Heart right ventricle (tissue), 16 donors: ENCODE results near the gene KIF1B. TPM values are rescaled to one million over a fixed set of nuclear protein-coding genes. Genes with fewer than 3 reads are reported as not detected.

Experiments used
- ATAC-seq, 8 donors: fragments of 200-7000 bp; cut with Tn5 transposase; one replicate each; pipeline ENCODE4 v1.9.1; 2020; ENCODE audit warnings: mild to moderate bottlenecking in 8 of 8, moderate library complexity in 8 of 8, moderate number of reproducible peaks in 1 of 8
- DNase-seq, 2 donors: peaks; one replicate each; pipeline ENCODE4 v3.0.0-alpha.2; 2020
- H3K27ac ChIP-seq, 10 donors: fragments of 200-600 bp; sonication (generic) in 2 of 10; one replicate each; pipeline versions ENCODE4 v1.5.0 to v1.8.0; 2020 to 2022; ENCODE audit warnings: mild to moderate bottlenecking in 3 of 10
- H3K27me3 ChIP-seq, 7 donors: fragments of 200-600 bp; one replicate each; pipeline ENCODE4 v1.8.0; 2021 to 2022; ENCODE audit warnings: mild to moderate bottlenecking in 2 of 7
- H3K36me3 ChIP-seq, 9 donors: fragments of 200-600 bp; sonication (generic) in 1 of 9; one replicate each; pipeline versions ENCODE4 v1.5.0 to v1.8.0; 2020 to 2022; ENCODE audit warnings: mild to moderate bottlenecking in 2 of 9
- H3K4me1 ChIP-seq, 9 donors: fragments of 200-600 bp; sonication (generic) in 1 of 9; one replicate each; pipeline versions ENCODE4 v1.5.0 to v1.8.0; 2020 to 2022; ENCODE audit warnings: mild to moderate bottlenecking in 4 of 9
- H3K4me3 ChIP-seq, 10 donors: fragments of 200-600 bp; sonication (generic) in 2 of 10; one replicate each; pipeline versions ENCODE4 v1.5.0 to v1.8.0; 2020 to 2022; ENCODE audit warnings: mild to moderate bottlenecking in 7 of 10, moderate library complexity in 2 of 10
- H3K9me3 ChIP-seq, 11 donors: fragments of 200-600 bp in 10 of 11; sonication (generic) in 2 of 11; one replicate each; pipeline versions ENCODE4 v1.5.0 to v1.8.0; 2013 to 2022; ENCODE audit warnings: mild to moderate bottlenecking in 2 of 11, control low read depth in 1 of 11, moderate library complexity in 1 of 11
- CTCF ChIP-seq, 9 donors: fragments of 200-600 bp; sonication (generic) in 2 of 9; IDR thresholded peaks; one replicate each; pipeline versions ENCODE4 v1.5.0 to v1.8.0; 2021 to 2022; ENCODE audit warnings: antibody characterized with exemption in 9 of 9, mild to moderate bottlenecking in 5 of 9, moderate library complexity in 1 of 9
- WGBS, 2 donors: extraction: QIAGEN DNeasy Blood & Tissue Kit; methylation state at CpG; one replicate each; pipeline ENCODE4 v1.1.7; 2013; ENCODE audit warnings: inconsistent platforms in 1 of 2; 5-methylcytosine and 5-hydroxymethylcytosine counted together
- intact Hi-C, 10 donors: fragments of 100-400 bp; cut with DNase I; formaldehyde crosslinking; loops; one replicate each; pipeline versions ENCODE4 v1.11.1 to v1.14.2; 2022
- polyA plus RNA-seq, 2 donors: library from polyadenylated mRNA; stranded (reverse); fragments of 200-250 nt; gene quantifications; one replicate each; pipeline ENCODE4 v1.2.3, GENCODE V29; 2013
- total RNA-seq, 10 donors: library from RNA; stranded (reverse); fragmentation: NEBNext Ultra II Directional in 3 of 10; extraction: Animal tissue kit (Norgen Biotek cat#: 25700) in 3 of 10; gene quantifications; one replicate each; pipeline versions ENCODE4 v1.2.1 to v1.2.4, GENCODE V29; 2021 to 2023
- donor health status: Arrhythmogenic right ventricular cardiomyopathy.
- donor health status: ischemic (EF 13 %, LVEDD 7.1; RV severe dilation, severe dysfunction).
- donor health status: healthy with polysubstance abuse.
- donor health status: DM: no; HTN: yes; CAD: no.
- donor health status: DM: no; HTN: no; CAD: no.
- donor health status: ischemic (EF 25% LVEDD 6.9; RV normal size, moderate dysfunction).
- donor health status: ischemic (EF 25% LVEDD 5.7; RV mildly dilated, moderate dysfunction).
- donor health status: healthy.
- donor health status: DM: yes; HTN: yes; CAD: no.
- donor health status: Ischemic cardiomyopathy.
- donor health status: ischemic (EF 35%, LVEDD 5.7; RV mildly dilated, moderate dysfunction).
- donor health status: nonischemic (EF 11% LVEDD 7.7; RV severe dilation, severe dysfunction).
- donor health status: DM: yes; HTN: yes; CAD: no.
- donor health status: PGD.
- donor health status: ischemic (EF 29% LVEDD 5.4; RV normal size, mild dysfunction).
- donor health status: nonischemic (EF 23%, LVEDD 6.1; RV moderate dilation, normal function).

KIF1B gene
- total and polyA plus RNA-seq, 12 donors, result 21.6 to 107 (median 87.5) TPM

- Histone ChIP-seq H3K27me3 (no peaks in the 10 kb centered on the region), H3K9me3 (no peaks in the 10 kb centered on the region), H3K4me1 (peaks cover 0 to 52% (median 26%) of the 10 kb centered on the region in 9 donors), H3K36me3 (peaks cover 0 to 66% (median 16%) of the 10 kb centered on the region in 9 donors), H3K4me3 (no peak overlapping the region), H3K27ac (peak overlapping the region in 1 of 10 donors; percentile 52)
- DNase-seq (no peak), ATAC-seq (no peak)
- WGBS, 2 donors, result 71 to 88% methylated on average over 2 of the region's 2 CpGs
- TF ChIP-seq CTCF (IDR thresholded peaks at IDR 0.05), result no peak
- intact Hi-C loops, result no loop called here
Observed at GRCh38 chr1:10306435-10306834, 96.1 kb downstream of the KIF1B start.

GRCh38 chr1:10308001-10308400, 97.6 kb downstream of the KIF1B start:
- Histone ChIP-seq H3K36me3 (peaks cover 0 to 63% (median 16%) of the 10 kb centered on the region in 9 donors), H3K27me3 (no peaks in the 10 kb centered on the region), H3K9me3 (no peaks in the 10 kb centered on the region), H3K4me3 (no peak overlapping the region), H3K4me1 (peaks cover 0 to 52% (median 26%) of the 10 kb centered on the region in 9 donors), H3K27ac (peak overlapping the region in 5 of 10 donors; percentile 13 to 52 (median 24))
- intact Hi-C loops, result no loop called here
- WGBS, 2 donors, result 54 to 72% methylated on average over 3 of the region's 3 CpGs
- DNase-seq, result no peak
- TF ChIP-seq CTCF (IDR thresholded peaks at IDR 0.05), result no peak
- peak in 3 of 8 donors; percentile 21 to 35 (median 30) for ATAC-seq

DNA sequence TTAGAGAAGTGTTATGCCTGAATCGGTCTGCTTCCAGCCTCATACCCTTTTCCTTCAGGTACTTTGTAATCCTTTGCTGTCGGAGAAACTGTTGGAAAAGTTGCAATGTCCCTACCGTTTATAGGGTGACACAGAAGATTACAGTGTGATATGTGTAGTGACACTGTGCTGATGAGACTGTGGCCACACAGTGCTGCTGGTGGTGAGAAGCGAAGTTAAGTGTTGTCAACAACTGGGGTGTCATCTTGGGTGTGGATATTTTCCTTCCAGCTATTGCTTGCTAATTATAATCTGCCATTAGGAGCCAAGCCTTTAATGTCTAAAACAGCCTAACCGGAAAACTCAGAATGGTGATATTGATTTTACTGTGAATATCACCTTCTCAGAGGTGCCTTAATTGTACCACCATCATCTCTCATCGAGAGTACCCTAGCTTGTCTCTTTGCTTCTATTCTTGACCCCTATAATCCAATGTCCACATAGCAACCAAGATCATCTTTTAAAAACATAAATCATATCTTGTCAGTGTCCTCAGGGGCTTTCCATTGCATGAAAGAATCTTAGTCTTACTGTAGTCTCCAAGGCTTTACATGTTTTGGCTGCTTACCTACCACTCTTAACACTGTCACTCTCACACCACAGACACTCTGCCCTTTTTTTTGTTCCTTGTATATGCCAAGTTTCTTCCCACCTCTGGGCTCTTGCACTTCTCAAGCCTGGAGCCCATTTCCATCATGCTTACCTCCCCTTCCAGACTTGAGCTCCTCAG, 99.1 kb downstream of the KIF1B start:
- Histone ChIP-seq H3K27me3 (no peaks in the 10 kb centered on the region), H3K9me3 (no peaks in the 10 kb centered on the region), H3K4me3 (peak overlapping the region in 1 of 10 donors; percentile 8), H3K4me1 (peaks cover 0 to 48% (median 26%) of the 10 kb centered on the region in 9 donors), H3K27ac (peak overlapping the region in 4 of 10 donors; percentile 23 to 52 (median 31)), H3K36me3 (peaks cover 0 to 51% (median 3%) of the 10 kb centered on the region in 9 donors)
- no peak for DNase-seq
- 47 to 51% methylated on average over 6 of the region's 6 CpGs for whole genome bisulfite sequencing, 2 donors
- ATAC-seq, result peak in 5 of 8 donors; percentile 43 to 58 (median 50)
- intact Hi-C loops, result no loop called here
- TF ChIP-seq CTCF (IDR thresholded peaks at IDR 0.05), result no peak

DNA sequence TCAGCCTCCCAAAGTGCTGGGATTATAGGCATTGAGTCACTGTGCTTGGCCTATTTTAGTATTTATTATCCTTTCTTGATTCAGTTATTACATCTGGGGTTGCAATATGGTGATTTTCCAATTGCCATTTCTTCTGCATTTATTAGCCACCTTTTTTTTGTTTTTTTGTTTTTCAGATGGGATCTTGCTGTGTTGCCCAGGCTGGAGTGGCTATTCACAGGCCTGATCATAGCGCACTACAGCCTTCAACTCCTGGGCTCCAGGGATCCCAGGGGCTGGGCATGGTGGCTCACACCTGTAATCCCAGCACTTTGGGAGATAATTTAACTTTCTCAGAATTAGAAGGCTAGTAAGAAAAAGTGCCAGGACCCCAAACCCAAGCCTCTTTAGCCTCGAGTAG, 106.4 kb downstream of the KIF1B start:
- 96 to 97% methylated on average over 2 of the region's 2 CpGs for WGBS, 2 donors
- H3K9me3 ChIP-seq, result no peaks in the 10 kb centered on the region
- peaks cover 0 to 16% (median 3%) of the 10 kb centered on the region in 9 donors for H3K36me3 ChIP-seq
- H3K4me3 ChIP-seq, result no peak overlapping the region
- no peaks in the 10 kb centered on the region for H3K27me3 ChIP-seq
- no peak for TF ChIP-seq CTCF (IDR thresholded peaks at IDR 0.05)
- no peak overlapping the region for H3K27ac ChIP-seq
- no peaks in the 10 kb centered on the region for H3K4me1 ChIP-seq
- DNase-seq, result no peak
- intact Hi-C loops, result no loop called here
- ATAC-seq, result no peak
